ENCODE measurements around the gene NOM1.
"Not testable (repeated sequence)": the region's sequence is repeated elsewhere in the genome, so short reads cannot be mapped to it uniquely, and the experiment has no call there.

The NOM1 gene, protein sequence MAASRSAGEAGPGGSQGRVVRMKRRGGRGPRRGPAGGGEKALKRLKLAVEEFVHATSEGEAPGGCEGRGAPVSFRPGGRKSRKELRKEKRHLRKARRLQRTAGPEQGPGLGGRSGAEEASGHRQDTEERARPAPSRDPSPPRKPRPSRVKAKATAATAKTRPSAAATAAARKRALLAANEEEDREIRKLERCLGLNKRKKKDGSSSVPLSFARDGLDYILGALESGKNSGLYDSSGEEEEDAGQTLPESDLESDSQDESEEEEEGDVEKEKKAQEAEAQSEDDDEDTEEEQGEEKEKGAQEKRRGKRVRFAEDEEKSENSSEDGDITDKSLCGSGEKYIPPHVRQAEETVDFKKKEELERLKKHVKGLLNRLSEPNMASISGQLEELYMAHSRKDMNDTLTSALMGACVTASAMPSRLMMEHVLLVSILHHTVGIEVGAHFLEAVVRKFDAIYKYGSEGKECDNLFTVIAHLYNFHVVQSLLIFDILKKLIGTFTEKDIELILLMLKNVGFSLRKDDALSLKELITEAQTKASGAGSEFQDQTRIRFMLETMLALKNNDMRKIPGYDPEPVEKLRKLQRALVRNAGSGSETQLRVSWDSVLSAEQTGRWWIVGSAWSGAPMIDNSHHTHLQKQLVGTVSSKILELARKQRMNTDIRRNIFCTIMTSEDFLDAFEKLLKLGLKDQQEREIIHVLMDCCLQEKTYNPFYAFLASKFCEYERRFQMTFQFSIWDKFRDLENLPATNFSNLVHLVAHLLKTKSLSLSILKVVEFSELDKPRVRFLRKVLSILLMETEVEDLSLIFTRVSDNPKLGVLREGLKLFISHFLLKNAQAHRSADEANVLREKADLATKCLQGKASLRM

DNA sequence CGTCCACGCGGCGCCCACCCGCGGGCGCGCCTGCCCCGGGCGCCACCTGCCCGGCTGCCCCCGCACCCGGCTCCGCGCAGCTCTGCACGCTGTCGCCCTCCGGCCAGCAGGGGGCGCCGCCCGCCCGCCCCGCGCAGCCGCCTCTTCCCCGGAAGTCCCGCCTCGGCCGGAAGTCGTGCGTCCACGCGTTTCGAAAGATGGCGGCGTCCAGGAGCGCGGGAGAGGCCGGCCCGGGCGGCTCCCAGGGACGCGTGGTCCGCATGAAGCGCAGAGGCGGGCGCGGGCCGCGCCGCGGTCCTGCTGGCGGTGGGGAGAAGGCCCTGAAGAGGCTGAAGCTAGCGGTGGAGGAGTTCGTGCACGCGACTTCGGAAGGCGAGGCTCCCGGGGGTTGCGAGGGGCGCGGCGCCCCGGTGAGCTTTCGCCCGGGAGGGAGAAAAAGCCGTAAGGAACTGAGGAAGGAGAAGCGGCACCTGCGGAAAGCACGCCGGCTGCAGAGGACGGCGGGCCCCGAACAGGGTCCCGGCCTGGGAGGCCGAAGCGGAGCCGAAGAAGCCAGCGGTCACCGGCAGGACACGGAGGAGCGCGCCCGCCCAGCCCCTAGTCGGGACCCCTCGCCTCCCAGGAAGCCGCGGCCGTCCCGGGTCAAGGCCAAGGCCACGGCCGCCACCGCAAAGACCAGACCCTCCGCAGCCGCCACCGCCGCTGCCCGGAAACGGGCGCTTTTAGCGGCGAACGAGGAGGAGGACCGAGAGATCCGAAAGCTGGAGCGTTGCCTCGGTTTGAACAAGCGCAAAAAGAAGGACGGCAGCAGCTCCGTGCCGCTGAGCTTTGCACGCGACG, at the start of gene NOM1:
TSS of gene NOM1 (plus strand) at position 172 of the 840 bp plus-strand sequence. CDS start at position 198, 26 bp downstream.
- peak; percentile 72 to 87 for DNase-seq

DNA sequence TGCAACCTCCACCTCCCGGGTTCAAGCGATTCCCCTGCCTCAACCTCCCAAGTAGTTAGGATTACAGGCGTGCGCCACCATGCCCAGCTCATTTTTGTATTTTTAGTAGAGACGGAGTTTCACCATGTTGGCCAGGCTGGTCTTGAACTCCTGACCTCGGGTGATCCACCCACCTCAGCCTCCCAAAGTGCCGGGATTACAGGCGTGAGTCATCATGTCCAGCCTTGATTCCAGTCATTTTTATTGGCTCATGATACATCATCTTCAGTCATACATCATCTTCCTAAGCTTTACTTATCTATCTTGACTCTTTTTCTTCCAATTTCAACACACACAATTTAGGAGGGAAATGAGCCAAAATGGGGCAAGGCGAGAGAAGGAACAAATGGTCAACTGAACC, 49.4 kb upstream of the NOM1 start:
- not testable (repeated sequence) for DNase-seq

DNA sequence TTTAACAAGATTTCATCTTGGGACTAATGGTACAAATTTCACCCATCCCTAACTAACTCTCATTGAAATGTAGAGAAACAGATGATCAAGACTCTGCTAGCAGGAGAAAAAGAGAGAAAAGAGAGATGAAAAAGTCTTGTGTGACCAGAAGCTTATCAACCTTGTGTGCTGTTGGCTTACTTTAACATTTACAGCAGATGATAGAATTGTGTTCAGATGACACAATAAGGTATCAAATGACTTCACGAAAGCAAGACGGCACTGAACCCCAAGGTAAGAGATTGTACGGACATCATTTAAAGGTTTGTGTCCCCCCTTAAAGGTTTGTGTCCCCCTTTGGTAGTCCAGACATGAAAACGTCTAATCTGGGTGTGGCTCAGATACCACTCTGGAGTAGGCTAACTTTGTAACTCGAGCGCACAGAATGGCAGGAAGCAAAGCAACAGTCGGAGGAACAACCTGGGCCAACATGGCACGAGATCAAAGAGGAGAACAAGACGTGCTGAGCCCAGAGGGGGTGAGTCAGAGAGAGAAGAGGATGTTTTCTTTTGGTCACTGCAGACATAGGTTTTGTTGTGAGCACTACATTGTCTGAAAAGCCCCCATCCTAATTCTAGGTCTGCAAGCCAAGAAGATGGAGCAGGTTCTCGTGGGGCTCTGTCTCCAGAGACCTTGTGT, 46.1 kb upstream of the NOM1 start:
- peak in 1 of 2 experiments; percentile 18 for DNase-seq

DNA sequence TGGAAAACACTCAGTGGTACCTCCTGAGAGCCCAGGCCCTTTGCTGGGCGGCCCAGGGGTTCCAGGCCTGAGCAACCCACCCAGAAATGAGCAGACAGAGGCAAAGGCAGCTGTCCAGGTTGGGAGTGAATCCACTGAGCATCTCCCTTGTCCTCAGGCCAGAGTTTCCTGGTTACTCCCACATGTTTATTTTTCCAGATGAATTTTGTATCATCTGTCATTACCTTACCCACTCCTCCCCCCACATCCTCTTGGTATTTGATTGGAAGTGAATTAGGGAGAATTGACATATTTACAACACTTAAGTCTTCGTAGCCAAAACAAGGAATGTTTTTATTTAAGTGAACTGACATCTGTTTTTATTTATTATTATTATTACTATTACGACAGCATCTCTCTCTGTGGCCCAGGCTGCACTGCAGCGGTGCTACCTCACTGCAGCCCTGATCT, 43.3 kb upstream of the NOM1 start:
- no peak for DNase-seq

DNA sequence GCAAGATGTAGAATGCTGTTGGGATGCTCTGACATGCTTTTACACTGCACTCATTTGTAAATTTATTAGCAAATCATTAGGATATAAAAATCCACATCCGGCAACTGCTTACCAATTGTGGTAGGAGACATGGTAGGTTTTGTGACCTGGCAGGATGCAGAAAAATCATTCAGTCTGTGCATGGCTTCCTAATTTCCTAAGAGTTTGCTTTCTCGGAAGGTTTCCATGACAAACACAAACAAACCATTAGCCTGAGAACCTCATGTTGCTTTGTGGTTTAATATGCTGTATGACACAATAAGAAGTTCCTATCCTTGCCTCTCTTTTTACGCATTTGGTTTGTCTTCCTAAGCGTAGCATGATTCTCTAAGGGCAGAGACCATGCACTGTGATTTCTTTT, 41.9 kb upstream of the NOM1 start:
- no peak for DNase-seq

DNA sequence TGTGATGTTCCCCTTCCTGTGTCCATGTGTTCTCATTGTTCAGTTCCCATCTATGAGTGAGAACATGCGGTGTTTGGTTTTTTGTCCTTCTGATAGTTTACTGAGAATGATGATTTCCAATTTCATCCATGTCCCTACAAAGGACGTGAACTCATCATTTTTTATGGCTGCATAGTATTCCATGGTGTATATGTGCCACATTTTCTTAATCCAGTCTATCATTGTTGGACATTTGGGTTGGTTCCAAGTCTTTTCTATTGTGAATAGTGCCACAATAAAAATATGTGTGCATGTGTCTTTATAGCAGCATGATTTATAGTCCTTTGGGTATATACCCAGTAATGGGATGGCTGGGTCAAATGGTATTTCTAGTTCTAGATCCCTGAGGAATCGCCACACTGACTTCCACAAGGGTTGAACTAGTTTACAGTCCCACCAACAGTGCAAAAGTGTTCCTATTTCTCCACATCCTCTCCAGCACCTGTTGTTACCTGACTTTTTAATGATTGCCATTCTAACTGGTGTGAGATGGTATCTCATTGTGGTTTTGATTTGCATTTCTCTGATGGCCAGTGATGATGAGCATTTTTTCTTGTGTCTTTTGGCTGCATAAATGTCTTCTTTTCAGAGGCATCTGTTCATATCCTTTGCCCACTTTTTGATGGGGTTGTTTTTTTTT, 39.8 kb upstream of the NOM1 start:
- not testable (repeated sequence) for DNase-seq

DNA sequence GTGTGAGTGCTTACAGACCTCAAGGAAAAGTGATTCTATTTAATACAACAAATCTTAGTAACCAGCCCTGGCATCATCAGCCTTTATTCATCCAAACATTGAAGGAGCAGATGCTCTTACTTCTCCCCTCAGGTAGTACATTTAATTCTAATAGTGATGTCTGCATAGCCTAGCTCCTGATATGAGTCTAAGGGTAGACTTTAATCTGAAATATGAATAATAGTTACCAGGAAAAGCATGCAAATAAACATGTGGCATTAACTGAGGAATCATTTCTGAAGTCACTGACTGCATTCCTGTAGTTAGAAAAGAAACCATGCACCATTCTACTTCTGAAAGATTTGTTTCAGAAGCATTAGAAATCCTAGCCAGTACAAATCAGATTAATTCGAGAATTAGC, 30.9 kb upstream of the NOM1 start:
- no peak for DNase-seq

DNA sequence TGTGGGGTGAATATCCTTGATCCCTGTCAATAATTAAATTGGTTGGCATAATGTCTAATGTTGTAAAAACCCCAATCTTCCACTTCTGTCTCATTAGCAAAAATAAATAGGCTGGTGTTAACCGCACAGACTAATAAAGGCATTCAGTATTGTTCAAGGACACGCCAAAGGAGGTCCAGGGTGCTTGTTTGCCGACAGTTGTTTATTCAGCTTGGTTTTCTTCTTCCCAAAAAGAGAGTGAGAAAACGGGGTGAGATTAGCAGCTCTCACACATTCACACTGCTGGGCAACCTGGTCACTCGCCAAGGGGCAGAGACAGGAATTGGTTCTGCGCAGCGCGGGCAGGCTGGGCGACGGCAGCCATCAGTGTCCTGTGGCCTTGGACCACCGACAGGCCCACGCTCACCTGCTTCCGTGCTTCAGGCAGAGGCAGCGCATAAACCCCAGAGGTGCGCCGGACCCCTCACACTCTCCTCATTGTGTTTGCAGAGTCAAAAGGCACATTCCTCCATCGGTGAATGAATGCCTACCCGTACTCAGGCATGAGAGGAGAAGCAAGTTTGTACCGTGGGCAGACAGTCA, 30.3 kb upstream of the NOM1 start:
- DNase-seq: no peak

DNA sequence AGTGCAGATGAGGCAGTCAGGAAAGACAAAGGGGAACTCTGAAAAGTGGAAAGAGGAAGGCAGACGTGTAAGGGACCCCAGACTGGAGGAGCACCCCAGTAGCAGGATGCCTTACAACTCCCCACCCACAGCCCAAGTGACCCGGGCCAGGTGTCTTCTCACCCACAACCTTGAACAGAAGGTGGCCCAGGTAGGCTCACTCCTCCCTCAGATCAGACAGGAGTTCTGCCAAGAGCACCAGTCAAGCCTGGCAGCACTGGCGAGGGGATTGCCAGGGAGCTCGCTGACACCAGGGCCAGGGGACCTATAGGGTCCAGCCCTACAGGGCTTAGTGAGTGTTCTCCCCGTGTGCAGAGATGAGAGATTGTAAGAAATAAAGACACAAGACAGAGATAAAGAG, 29.4 kb upstream of the NOM1 start:
- no peak for DNase-seq

DNA sequence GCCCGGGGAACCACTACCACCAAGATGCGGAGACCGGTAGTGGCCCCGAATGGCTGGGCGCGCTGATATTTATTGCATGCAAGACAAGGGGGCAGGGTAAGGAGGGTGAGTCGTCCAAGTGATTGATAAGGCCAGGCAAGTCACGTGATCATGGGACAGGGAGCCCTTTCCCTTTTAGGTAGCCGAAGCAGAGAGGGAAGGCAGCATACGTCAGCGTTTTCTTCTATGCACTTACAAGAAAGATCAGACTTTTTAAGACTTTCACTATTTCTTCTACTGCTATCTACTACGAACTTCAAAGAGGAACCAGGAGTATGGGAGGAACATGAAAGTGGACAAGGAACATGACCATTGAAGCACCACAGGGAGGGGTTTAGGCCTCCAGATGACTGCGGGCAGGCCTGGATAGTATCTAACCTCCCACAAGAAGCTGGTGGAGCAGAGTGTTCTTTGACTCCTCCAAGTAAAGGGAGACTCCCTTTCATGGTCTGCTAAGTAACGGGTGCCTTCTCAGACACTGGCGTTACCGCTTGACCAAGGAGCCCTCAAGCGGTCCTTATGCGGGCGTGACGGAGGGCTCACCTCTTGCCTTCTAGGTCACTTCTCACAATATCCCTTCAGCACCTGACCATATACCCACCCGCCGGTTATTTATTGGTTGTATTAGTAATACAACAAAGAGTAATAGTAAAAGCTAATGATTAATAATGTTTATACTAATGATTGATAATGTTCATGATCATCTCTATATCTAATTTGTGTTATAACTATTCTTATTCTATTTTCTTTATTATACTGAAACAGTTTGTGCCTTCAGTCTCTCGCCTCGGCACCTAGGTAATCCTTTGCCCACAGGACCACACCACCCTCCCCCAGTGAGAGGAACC, 28.8 kb upstream of the NOM1 start:
- DNase-seq: not testable (repeated sequence)

DNA sequence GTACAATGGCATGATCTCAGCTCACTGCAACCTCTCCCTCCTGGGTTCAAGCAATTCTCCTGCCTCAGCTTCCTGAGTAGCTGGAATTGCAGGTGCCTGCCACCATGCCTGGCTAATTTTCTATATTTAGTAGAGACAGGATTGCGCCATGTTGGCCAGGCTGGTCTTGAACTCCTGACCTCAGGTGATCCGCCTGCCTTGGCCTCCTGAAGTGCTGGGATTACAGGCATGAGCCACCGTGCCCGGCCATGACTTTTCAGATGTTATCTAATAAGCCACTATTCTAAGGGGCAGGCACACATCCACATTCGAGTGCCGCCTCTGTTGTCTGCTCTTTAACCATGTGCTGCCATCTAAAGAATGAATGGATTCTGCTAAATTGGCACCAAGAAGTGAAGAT, 27.2 kb upstream of the NOM1 start:
- not testable (repeated sequence) for DNase-seq

DNA sequence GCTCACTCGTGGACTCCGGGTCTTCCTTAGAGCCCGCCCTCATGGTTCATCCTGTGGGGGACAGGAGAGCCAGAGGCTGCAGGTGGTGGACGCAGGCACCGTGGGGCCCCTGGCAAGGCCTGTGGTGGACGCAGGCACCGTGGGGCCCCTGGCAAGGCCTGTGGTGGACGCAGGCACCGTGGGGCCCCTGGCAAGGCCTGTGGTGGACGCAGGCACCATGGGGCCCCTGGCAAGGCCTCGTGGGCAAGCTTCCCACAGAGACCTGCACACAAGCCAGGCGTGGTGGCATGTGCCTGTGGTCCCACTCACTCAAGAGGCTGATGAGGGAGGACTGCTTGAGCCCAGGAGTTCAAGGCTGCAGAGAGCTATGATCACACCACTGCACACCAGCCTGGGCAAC, 23.7 kb upstream of the NOM1 start:
- not testable (repeated sequence) for DNase-seq

DNA sequence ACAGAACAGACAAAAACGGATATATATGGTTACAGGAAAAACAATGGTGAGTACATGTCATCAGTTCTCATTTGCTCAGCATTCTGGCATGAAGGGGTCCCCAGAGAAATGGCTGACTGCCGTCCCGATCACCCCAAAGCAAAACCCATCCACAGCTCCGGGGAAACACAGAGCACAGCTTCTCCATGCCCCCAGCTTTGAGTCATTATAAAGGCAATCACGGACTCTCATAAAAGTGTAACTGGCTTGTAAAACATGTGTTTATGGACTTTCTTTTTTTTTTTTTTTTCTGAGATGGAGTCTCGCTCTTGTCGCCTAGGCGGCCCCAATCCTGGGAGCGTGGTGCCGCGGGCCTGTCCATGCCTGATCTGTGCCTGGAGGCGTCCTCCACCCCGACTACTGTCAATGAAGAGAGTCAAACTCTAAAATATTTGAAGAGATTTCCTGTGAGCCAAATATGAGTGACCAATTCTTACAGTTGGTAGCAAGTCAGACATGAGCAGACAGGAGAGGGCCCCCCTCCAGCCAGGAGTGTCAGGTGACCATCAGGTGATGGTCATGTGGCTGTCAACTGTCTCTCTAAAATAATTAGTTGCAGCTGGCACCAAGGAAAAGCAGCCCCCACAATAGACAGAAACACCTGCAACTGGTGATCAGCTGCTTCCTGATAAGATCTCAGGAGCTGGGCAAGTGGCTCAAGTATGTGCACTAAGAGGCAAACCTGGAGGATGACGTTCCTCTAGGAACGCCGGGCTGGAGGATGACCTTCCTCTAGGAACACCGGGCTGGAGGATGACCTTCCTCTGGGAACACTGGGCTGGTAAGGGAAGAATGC, 21.7 kb upstream of the NOM1 start:
- no peak for DNase-seq

DNA sequence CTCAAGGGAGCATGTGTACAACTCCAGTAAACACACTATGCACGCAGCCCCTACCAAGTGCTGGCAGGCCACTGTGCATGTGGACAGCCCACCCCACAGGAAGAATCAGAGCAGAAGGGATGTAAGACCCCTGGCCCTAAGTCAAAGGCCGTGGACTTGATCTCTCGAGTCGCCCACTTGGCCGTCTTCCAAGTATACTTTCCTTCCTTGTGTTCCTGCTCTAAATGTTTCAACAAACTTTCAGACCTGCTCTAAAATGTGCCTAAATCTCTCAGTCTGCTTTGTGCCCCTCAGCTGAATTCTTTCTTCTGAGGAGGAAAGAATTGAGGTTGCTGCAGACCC, 21.1 kb upstream of the NOM1 start:
- no peak for DNase-seq

DNA sequence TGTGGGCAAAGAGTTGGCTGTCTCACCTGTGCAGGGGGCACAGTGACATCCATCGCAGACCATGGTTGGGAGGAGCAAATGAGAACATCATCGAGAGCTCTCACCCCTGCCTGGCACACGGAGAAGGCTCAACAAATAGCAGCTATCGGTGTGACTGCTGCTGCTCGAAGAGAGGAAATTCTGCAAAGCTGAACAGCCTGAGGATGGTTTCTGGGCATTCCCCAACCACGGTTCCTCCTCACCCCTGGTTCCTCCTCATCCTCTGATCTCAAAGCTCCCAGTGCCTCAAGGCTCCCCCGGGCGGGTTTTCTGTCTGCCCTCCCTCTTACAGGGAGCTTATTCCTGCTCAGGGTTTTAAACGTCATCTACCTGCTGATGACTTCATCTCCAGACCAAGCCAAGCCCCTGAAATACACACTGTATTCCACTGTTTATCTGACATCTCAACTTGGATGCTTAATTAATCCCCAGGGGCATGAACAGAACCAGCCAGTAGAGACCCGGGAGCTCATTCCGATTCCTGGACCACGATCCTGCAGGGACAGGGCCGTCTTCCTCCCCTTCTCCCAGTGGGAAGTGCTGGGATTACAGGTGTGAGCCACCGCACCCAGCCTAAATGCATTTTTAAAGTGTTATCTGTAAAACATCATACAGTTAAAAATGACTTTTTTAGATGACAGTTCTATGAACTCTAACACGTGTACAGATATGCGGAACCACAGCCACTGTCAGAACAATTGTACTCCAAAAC, 19.5 kb upstream of the NOM1 start:
- no peak for DNase-seq

DNA sequence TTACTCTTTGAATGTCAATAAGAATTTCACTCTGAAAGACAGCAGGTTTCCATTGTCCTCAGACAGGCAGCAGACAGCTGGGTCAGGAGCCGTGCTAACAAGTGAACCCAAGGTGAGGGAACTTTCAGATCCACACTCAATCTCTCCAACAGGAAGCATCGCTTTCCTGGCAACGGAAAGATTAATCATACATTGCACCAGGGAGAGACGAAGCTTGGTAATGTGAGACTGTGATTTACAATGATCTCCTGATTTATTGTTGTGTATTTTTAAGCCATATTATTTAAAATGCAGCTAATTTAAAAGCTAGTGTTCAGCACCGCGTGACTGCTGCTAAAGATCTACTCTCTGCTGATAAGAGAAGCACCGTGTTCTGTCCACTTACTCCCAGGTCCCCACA, 17.5 kb upstream of the NOM1 start:
- DNase-seq: no peak

DNA sequence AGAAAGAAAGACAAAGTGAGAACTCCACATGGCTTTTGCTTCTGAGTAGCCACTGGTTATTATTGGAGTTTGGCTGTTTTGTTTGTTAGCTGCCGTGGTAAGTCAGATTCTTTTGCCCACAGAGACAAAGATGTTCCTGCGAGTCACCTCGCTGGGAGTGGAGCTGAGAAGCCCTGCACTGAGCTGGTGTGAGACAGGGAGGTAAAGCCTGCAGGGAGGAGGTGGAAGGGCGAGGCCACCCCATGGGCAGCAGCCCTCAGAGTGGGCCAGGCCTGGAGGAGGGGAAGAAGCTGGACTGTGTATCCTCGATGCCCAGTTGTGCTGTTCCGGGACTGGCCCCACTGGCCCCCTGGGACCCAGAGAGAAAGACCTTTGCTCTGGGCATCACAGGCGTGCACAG, 14.3 kb upstream of the NOM1 start:
- no peak for DNase-seq

DNA sequence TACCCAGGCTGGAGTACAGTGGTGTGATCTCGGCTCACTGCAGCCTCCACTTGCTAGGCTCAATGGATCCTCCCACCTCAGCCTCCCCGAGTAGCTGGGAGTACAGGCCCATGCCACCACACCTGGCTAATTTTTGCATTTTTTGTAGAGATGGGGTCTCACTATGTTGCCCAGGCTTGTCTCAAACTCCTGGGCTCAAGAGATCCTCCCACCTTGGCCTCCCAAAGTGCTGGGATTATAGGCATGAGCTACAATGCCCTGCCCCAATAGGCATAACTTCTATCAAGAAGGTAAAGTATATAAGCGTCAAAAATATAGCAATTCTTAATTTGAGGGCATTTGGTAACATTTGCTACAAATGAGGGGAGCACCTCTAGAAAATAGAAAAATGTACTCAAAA, 12.7 kb upstream of the NOM1 start:
- DNase-seq: not testable (repeated sequence)
